Amniotic epithelial cell (primary cell): ENCODE measurements around the gene GZMM.

Experiments
- DNase-seq: peaks from one replicate; pipeline ENCODE4 v3.0.0-alpha.2; 2010; ENCODE audit warnings: low read depth

The GZMM gene

GRCh38 chr19:597406-598315 is 53.8 kb downstream of the GZMM start:
- DNase-seq: no peak
